Neural cell (in vitro differentiated cells): Measurements from ENCODE around the gene TTLL4. TPM values are rescaled to one million over a fixed set of nuclear protein-coding genes. Genes with fewer than 3 reads are reported as not detected.

Experiments
- H2AFZ ChIP-seq: fragments of 200-600, 300-800 bp; sonication (generic), shearing (Covaris generic); 2 replicates; pipeline ENCODE4 v1.6.0; 2014; ENCODE audit warnings: low read depth, mild to moderate bottlenecking, antibody characterized with exemption, low read length, moderate library complexity
- H3F3A ChIP-seq: fragments of 200-600 bp; shearing (Covaris generic); 2 replicates; pipeline ENCODE4 v1.6.1; 2016; ENCODE audit warnings: mild to moderate bottlenecking, moderate library complexity, mixed read lengths, antibody characterized with exemption, low read length; ENCODE audit not compliant: insufficient read depth, poor library complexity, severe bottlenecking
- H3K27ac ChIP-seq: fragments of 200-600, 300-800 bp; sonication (generic), shearing (Covaris generic); 2 replicates; pipeline ENCODE4 v1.5.1; 2014; ENCODE audit warnings: mild to moderate bottlenecking, low read length, moderate library complexity
- H3K27me3 ChIP-seq: fragments of 300-800, 200-600 bp; sonication (generic), shearing (Covaris generic); 2 replicates; pipeline ENCODE4 v1.6.0; 2014; ENCODE audit warnings: mild to moderate bottlenecking, low read depth, low read length, moderate library complexity; ENCODE audit not compliant: insufficient read depth
- H3K36me3 ChIP-seq: fragments of 300-800, 200-600 bp; sonication (generic), shearing (Covaris generic); 2 replicates; pipeline ENCODE4 v1.5.1; 2014; ENCODE audit warnings: mild to moderate bottlenecking, antibody characterized with exemption, low read length, moderate library complexity; ENCODE audit not compliant: insufficient read depth
- H3K4me2 ChIP-seq: fragments of 300-800, 200-600 bp; sonication (generic), shearing (Covaris generic); 2 replicates; pipeline ENCODE4 v1.6.0; 2014; ENCODE audit warnings: mild to moderate bottlenecking, low read length
- H3K4me3 ChIP-seq: fragments of 300-800, 200-600 bp; sonication (generic), shearing (Covaris generic); 2 replicates; pipeline ENCODE4 v1.5.1; 2014; ENCODE audit warnings: mild to moderate bottlenecking, low read length, moderate library complexity
- H3K79me2 ChIP-seq: fragments of 200-600 bp; shearing (Covaris generic); replicated peaks from 2 replicates; pipeline ENCODE4 v1.6.0; 2014; ENCODE audit warnings: mild to moderate bottlenecking, low read length, moderate library complexity; ENCODE audit not compliant: insufficient read depth
- H3K9ac ChIP-seq: fragments of 300-800, 200-600 bp; sonication (generic), shearing (Covaris generic); 2 replicates; pipeline ENCODE4 v1.6.1; 2016; ENCODE audit warnings: mild to moderate bottlenecking, low read length, mixed read lengths
- H3K9me2 ChIP-seq: fragments of 200-600 bp; shearing (Covaris generic); 2 replicates; pipeline ENCODE4 v1.6.1; 2016; ENCODE audit warnings: mild to moderate bottlenecking, low read length, mixed read lengths; ENCODE audit not compliant: insufficient read depth
- H3K9me3 ChIP-seq: fragments of 200-600, 300-800 bp; sonication (generic), shearing (Covaris generic); 2 replicates; pipeline ENCODE4 v1.6.1; 2016; ENCODE audit warnings: mild to moderate bottlenecking, mixed run types, low read length, moderate library complexity, mixed read lengths
- H4K20me1 ChIP-seq: fragments of 200-600 bp; shearing (Covaris generic); 2 replicates; pipeline ENCODE4 v1.6.1; 2016; ENCODE audit warnings: mild to moderate bottlenecking, mixed run types; ENCODE audit not compliant: insufficient read depth
- CTCF ChIP-seq: fragments of 450-650 bp; IDR thresholded peaks from 2 replicates; pipeline ENCODE4 v1.5.1; 2014; ENCODE audit warnings: antibody characterized with exemption, mild to moderate bottlenecking, moderate library complexity; ENCODE audit not compliant: poor library complexity, severe bottlenecking
- EP300 ChIP-seq: fragments of 450-650 bp; conservative IDR thresholded peaks from 2 replicates; pipeline ENCODE4 v1.6.1; 2014; ENCODE audit warnings: antibody characterized with exemption, mild to moderate bottlenecking, moderate library complexity; ENCODE audit not compliant: poor library complexity, severe bottlenecking
- EZH2 ChIP-seq: fragments of 200-600, 300-800 bp; shearing (Covaris generic), sonication (generic); IDR thresholded peaks from 2 replicates; pipeline ENCODE4 v1.6.1; 2014; ENCODE audit warnings: antibody characterized with exemption, low read length, borderline replicate concordance, mild to moderate bottlenecking; ENCODE audit not compliant: insufficient read depth, poor library complexity, severe bottlenecking
- MXI1 ChIP-seq: fragments of 450-650 bp; conservative IDR thresholded peaks from 2 replicates; pipeline ENCODE4 v1.6.1; 2014; ENCODE audit warnings: antibody characterized with exemption, mild to moderate bottlenecking; ENCODE audit not compliant: poor library complexity, severe bottlenecking
- POLR2AphosphoS5 ChIP-seq: IDR thresholded peaks from 2 replicates; pipeline ENCODE4 v1.6.1; 2012
- RAD21 ChIP-seq: fragments of 450-650 bp; conservative IDR thresholded peaks from 2 replicates; pipeline ENCODE4 v1.6.1; 2014; ENCODE audit warnings: antibody characterized with exemption, mild to moderate bottlenecking, moderate library complexity
- REST ChIP-seq: IDR thresholded peaks from 2 replicates; pipeline ENCODE4 v1.6.1; 2012; ENCODE audit warnings: borderline replicate concordance
- SMC3 ChIP-seq: fragments of 450-650 bp; conservative IDR thresholded peaks from 2 replicates; pipeline ENCODE4 v1.6.1; 2014; ENCODE audit warnings: antibody characterized with exemption, mild to moderate bottlenecking, moderate library complexity; ENCODE audit not compliant: poor library complexity
- TAF1 ChIP-seq: IDR thresholded peaks from 2 replicates; pipeline ENCODE4 v1.6.1; 2012; ENCODE audit warnings: low read depth
- polyA plus RNA-seq: library from polyadenylated mRNA; depleted of rRNA; stranded (reverse); fragments of >200 nt; gene quantifications from 2 replicates; pipeline ENCODE4 v1.2.3, GENCODE V29; 2014

Gene TTLL4
- polyA plus RNA-seq, 1 donor from 2014 or later, result 5.3 TPM

- Histone ChIP-seq H3K9me3 (no peaks in the 10 kb centered on the region), H3K9me2 (no peaks in the 10 kb centered on the region), H4K20me1 (no peaks in the 10 kb centered on the region), H3K27me3 (peaks cover 8% of the 10 kb centered on the region), H3F3A (no peaks in the 10 kb centered on the region), H3K27ac (no peak overlapping the region), H3K9ac (no peak overlapping the region), H2AFZ (no peak overlapping the region), H3K4me3 (no peak overlapping the region), H3K4me2 (no peak overlapping the region), H3K36me3 (no peaks in the 10 kb centered on the region), H3K79me2 (no peaks in the 10 kb centered on the region)
- TF ChIP-seq CTCF (no peak), EZH2 (no peak), TAF1 (no peak), REST (no peak), EP300 (no peak), POLR2AphosphoS5 (no peak), SMC3 (no peak), MXI1 (no peak), RAD21 (no peak)
Observed at GRCh38 chr2:218776488-218776887, 65.9 kb downstream of the TTLL4 start.

GRCh38 chr2:218777276-218777990 is 66.8 kb downstream of the TTLL4 start:
- H3K4me3 ChIP-seq, result no peak overlapping the region

More at GRCh38 chr2:218777276-218777990, 66.8 kb downstream of the TTLL4 start:
- Histone ChIP-seq H3K27ac (no peak overlapping the region), H3K79me2 (no peaks in the 10 kb centered on the region), H3K9me2 (no peaks in the 10 kb centered on the region), H3K4me2 (no peak overlapping the region), H2AFZ (no peak overlapping the region), H4K20me1 (no peaks in the 10 kb centered on the region), H3K36me3 (no peaks in the 10 kb centered on the region), H3K9ac (no peak overlapping the region), H3F3A (no peaks in the 10 kb centered on the region), H3K9me3 (no peaks in the 10 kb centered on the region), H3K27me3 (peaks cover 18% of the 10 kb centered on the region)
- TF ChIP-seq MXI1 (no peak), RAD21 (no peak), POLR2AphosphoS5 (no peak), TAF1 (no peak), EZH2 (no peak), SMC3 (no peak), EP300 (no peak), CTCF (no peak), REST (no peak)
